Activated CD8-positive, alpha-beta T cell treated with anti-CD3 and anti-CD28 coated beads for 36 hours (primary cell): ENCODE data around the gene TMA7B. TPM values are rescaled to one million over a fixed set of nuclear protein-coding genes. Genes with fewer than 3 reads are reported as not detected.

ENCODE experiments used
- ATAC-seq: fragments of 200-7000 bp; cut with Tn5 transposase; one replicate; pipeline ENCODE4 v1.10.0; 2021; ENCODE audit warnings: mild to moderate bottlenecking, moderate library complexity
- CTCF ChIA-PET: fragments of 350-600 bp; sonication (Branson Sonifier 250); formaldehyde crosslinking; loops from one replicate; lab custom pipeline; 2021; ENCODE audit warnings: antibody characterized with exemption; lab: Charles Lee
- POLR2A ChIA-PET: fragments of 350-600 bp; sonication (Branson Sonifier 250); formaldehyde crosslinking; loops from one replicate; lab custom pipeline; 2021; ENCODE audit warnings: antibody characterized with exemption; lab: Charles Lee
- DNase-seq: peaks from one replicate; pipeline ENCODE4 v3.0.0-alpha.2; 2020
- H3K27ac Mint-ChIP-seq: one replicate; pipeline ENCODE4 v1.8.0; 2021; ENCODE audit warnings: mild to moderate bottlenecking, mixed read lengths
- H3K27me3 Mint-ChIP-seq: one replicate; pipeline ENCODE4 v1.8.0; 2021; ENCODE audit warnings: mixed read lengths
- H3K36me3 Mint-ChIP-seq: one replicate; pipeline ENCODE4 v1.8.0; 2021; ENCODE audit warnings: low read depth, mixed read lengths
- H3K4me1 Mint-ChIP-seq: one replicate; pipeline ENCODE4 v1.8.0; 2021; ENCODE audit warnings: low read depth, mixed read lengths
- H3K4me3 Mint-ChIP-seq: one replicate; pipeline ENCODE4 v1.8.0; 2021; ENCODE audit warnings: mild to moderate bottlenecking, moderate library complexity, mixed read lengths
- H3K9me3 Mint-ChIP-seq: one replicate; pipeline ENCODE4 v1.8.0; 2021; ENCODE audit warnings: mixed read lengths
- CTCF ChIP-seq: fragments of 200-600 bp; IDR thresholded peaks from one replicate; pipeline ENCODE4 v1.8.0; 2022; ENCODE audit warnings: antibody characterized with exemption, mild to moderate bottlenecking
- intact Hi-C: fragments of 100-400 bp; cut with micrococcal nuclease; formaldehyde crosslinking; loops from one replicate; pipeline ENCODE4 v1.10.0; 2022
- total RNA-seq, 2 experiments: library from RNA; stranded (reverse); gene quantifications; one replicate each; pipeline ENCODE4 v1.2.3, GENCODE V29; 2021

The TMA7B gene
- total RNA-seq, 2 experiments from 2014 or later: 2.2 to 2.3 TPM

DNA sequence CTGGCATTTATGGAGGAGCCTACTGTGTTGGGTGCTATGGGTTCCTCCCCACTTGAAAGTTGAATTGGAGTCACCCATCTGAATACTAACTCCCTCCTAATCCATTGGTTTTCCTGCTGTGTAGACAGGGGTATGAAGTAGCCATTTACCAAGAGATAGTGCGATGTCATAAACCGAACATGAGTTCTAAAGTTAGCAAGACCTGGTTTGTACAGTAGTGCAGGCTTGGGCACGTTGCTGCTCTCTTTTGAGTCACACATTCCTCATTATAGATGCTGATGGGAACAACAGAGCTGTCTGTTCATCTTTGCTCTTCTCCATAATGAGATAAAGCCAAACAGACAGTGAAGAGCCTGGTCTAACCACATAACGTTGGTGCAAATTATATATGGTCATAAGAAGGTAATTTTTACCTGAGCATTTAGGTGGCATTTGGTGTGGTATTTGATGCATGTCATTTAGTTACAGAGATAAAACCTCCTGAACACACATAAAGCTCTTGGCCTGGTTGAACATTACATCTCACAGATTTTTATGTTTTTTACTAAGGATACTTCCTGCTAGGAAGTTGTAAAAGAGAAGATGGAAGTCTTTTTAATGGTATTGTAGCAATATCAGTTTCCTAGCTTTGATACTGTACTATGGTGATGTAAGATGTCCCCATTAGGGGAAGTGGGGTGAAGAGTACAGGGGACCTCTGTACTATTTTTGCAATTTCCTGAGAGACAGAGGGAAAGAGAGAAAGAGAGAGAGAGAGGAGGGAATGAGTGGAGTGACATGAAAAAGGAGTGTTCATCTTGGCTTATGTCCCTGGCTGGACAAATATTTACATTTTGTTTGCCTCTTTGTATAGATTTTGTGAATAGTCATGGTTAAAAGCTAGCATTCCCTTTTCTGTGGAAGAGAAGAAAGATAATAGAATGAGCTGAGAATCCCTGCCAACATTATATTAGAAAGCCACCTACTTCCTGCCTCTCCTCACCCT lies 31.4 kb upstream of the TMA7B start:
- Mint-ChIP-seq H3K4me1 (peaks cover 33% of the 10 kb centered on the region), H3K9me3 (no peaks in the 10 kb centered on the region), H3K4me3 (no peak overlapping the region), H3K27me3 (no peaks in the 10 kb centered on the region), H3K27ac (no peak overlapping the region), H3K36me3 (peaks cover 40% of the 10 kb centered on the region)
- ChIA-PET CTCF (interaction anchor here (0.9 to 11.3 kb wide), 15 partner anchors 8 to 400 kb away, joined by 3 to 130 read pairs (median 4); no protein-coding TSS in a partner anchor), POLR2A (interaction anchor here (0.7 to 10.2 kb wide), 7 partner anchors 8 to 115 kb away, joined by 3 to 270 read pairs (median 7); partner anchors contain the start of genes GRAP2 and TMA7B)
- ATAC-seq (no peak), DNase-seq (peak; percentile 40)
- intact Hi-C loops: no loop called here
- TF ChIP-seq CTCF: no peak

GRCh38 chr22:39931251-39931650 lies 28.9 kb upstream of the TMA7B start:
- no peak for TF ChIP-seq CTCF
- peak; percentile 29 for ATAC-seq
- Mint-ChIP-seq H3K4me1 (peaks cover 34% of the 10 kb centered on the region), H3K9me3 (no peaks in the 10 kb centered on the region), H3K4me3 (no peak overlapping the region), H3K27ac (no peak overlapping the region), H3K36me3 (peaks cover 41% of the 10 kb centered on the region), H3K27me3 (no peaks in the 10 kb centered on the region)
- CTCF ChIA-PET: interaction anchor here (11.3 kb wide), 1 partner anchor 22 kb away, joined by 130 read pairs; no protein-coding TSS in a partner anchor
- POLR2A ChIA-PET: interaction anchor here (0.9 to 1.0 kb wide), 2 partner anchors 12 to 113 kb away, joined by 4 read pairs; no protein-coding TSS in a partner anchor
- no peak for DNase-seq
- intact Hi-C loops: no loop called here

DNA sequence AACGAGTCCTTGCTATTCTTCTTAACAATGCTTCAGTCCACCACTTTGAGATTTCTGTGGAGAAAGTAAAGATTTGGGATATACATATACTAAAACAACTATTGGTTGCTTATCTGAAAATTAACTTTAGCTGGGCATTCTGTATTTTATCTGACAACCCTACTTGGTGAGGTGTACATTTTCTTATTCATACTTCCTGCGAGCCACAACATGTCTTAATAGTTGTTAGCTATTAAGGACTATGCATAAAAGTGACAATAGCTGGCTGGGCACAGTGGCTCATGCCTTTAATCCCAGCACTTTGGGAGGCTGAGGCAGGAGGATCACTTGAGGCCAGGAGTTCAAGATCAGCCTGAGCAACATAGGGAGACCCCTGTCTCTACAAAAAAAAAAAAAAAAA lies 28.0 kb upstream of the TMA7B start:
- Mint-ChIP-seq H3K27me3 (no peaks in the 10 kb centered on the region), H3K36me3 (peaks cover 38% of the 10 kb centered on the region), H3K9me3 (no peaks in the 10 kb centered on the region), H3K4me3 (no peak overlapping the region), H3K27ac (no peak overlapping the region), H3K4me1 (peaks cover 43% of the 10 kb centered on the region)
- ChIA-PET CTCF (interaction anchor here (0.6 to 4.2 kb wide), 16 partner anchors 9 to 397 kb away, joined by 3 to 50 read pairs (median 6); no protein-coding TSS in a partner anchor), POLR2A (interaction anchor here (0.6 to 4.4 kb wide), 11 partner anchors 8 to 112 kb away, joined by 3 to 33 read pairs (median 6); no protein-coding TSS in a partner anchor)
- no peak for TF ChIP-seq CTCF
- intact Hi-C loops: no loop called here
- ATAC-seq: no peak
- no peak for DNase-seq

- H3K4me3 Mint-ChIP-seq: peak overlapping the region; percentile 72
- H3K27me3 Mint-ChIP-seq: no peaks in the 10 kb centered on the region
- DNase-seq (peak; percentile 81), ATAC-seq (peak; percentile 67)
- intact Hi-C loops: no loop called here
- H3K27ac Mint-ChIP-seq: peak overlapping the region; percentile 90
- ChIA-PET POLR2A (interaction anchor here (0.7 to 4.4 kb wide), 15 partner anchors 9 to 111 kb away, joined by 3 to 33 read pairs (median 5); no protein-coding TSS in a partner anchor), CTCF (interaction anchor here (0.8 to 4.2 kb wide), 24 partner anchors 9 to 398 kb away, joined by 3 to 50 read pairs (median 6); partner anchors contain the start of gene GRAP2)
- H3K4me1 Mint-ChIP-seq: peaks cover 50% of the 10 kb centered on the region
- H3K9me3 Mint-ChIP-seq: no peaks in the 10 kb centered on the region
- peaks cover 29% of the 10 kb centered on the region for H3K36me3 Mint-ChIP-seq
- TF ChIP-seq CTCF: peak; percentile 92
These were observed 27.1 kb upstream of the TMA7B start for GRCh38 chr22:39932918-39933649.
